Activated CD4-positive, CD25-positive, alpha-beta regulatory T cell treated with anti-CD3 and anti-CD28 coated beads, Interleukin-2, amount 50 U/mL, for 16 hours (primary cell): ENCODE results near the gene FAM13A.

ENCODE experiments used
- DNase-seq: peaks from one replicate; pipeline ENCODE4 v3.0.0-alpha.2; 2020; ENCODE audit warnings: low read depth, low spot score

FAM13A gene

DNA sequence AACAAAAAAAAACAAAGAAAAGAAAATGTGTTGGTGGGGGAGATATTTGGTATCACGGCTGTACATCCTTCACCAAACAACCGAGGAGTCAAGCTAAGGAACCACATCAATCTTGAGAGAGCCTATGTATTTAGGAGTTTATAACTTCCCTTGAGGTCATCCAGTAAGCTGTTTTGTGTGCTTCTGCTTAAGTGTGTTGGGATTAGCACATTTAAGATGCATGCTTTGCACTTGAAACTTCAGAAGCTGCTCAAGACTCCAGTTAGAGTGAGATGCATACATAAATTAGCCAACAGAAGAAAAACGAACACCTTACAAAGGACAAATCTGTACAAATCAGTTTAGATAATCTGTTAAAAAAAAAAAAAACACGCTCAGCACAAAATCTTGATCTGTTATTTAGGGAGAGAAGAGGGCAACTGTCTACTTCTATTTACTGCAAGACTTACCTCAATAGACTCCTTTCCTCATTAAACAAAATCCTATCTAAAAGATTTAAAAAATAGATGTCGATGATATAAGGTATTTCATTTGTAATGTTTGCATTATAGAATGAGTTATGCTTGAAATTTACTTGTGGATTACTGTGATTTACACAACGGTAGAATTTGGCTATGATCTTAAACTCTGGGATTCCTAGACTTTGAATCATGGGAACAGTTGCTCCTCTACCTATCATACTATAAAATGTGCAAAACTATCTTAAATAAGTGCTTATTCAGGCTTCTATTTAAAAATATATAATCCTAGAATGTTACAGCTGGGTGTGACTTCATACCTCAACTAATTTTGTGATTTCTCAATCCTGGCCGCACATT is 305.5 kb downstream of the FAM13A start:
- no peak for DNase-seq

- no peak for DNase-seq
Measured at GRCh38 chr4:88750369-88750768, 306.6 kb downstream of the FAM13A start.

DNA sequence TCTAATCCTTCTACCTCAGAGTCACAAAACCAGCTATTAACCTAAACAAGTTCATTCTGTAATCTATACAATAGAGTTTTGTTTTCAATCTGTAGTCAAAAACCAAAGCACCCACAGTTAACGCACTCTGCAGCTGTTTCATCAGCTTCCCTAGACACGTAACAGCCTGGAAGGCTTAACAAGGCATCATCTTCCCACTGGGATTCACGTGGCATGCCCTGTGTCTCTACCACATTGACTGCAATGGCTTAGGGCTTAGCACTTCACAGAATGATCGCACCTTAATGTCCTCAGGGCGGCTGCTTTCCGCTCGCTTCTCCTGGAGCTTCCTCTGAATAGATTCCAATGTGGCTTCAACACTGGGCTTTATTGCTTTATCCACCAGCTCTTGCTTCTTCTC is 309.6 kb downstream of the FAM13A start:
- DNase-seq: no peak

GRCh38 chr4:88746206-88746605 is 310.8 kb downstream of the FAM13A start:
- DNase-seq: no peak

DNA sequence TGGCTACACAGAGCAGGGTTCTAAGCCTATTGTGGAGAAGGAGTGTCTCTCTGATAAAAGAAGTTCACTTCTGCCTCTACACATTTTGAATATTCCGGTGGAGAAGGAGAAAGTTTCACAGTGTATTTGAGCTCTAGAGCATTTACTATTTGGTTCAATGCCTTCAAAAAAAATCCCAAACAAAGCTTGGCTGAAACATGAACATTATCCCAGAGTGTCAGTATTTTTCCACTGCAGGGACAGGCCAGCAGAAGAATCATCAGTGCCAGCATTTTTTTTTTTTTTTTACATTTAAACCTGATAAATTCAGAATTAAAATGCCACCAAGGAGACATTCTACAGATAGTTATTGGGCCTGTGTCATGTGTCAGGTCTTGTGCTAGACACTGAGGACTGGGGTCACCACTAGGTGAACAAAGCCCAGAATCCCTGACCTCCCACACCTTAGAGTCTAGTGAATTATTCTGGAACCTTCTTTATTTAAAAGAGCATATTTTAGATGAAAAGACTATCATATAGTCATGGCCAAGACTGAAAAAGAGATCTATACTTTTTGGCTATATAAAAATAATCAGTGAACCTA is 311.3 kb downstream of the FAM13A start:
- DNase-seq: no peak

GRCh38 chr4:88745175-88745574 is 311.8 kb downstream of the FAM13A start:
- DNase-seq: no peak

- DNase-seq: no peak
Measured at GRCh38 chr4:88744609-88745008, 312.4 kb downstream of the FAM13A start.

- DNase-seq: no peak
Measured at GRCh38 chr4:88743696-88744095, 313.3 kb downstream of the FAM13A start.

GRCh38 chr4:88742561-88742960 is 314.4 kb downstream of the FAM13A start:
- DNase-seq: no peak

GRCh38 chr4:88738180-88738579 is 318.8 kb downstream of the FAM13A start:
- DNase-seq: no peak

GRCh38 chr4:88737307-88737941 is 319.6 kb downstream of the FAM13A start:
- no peak for DNase-seq

DNA sequence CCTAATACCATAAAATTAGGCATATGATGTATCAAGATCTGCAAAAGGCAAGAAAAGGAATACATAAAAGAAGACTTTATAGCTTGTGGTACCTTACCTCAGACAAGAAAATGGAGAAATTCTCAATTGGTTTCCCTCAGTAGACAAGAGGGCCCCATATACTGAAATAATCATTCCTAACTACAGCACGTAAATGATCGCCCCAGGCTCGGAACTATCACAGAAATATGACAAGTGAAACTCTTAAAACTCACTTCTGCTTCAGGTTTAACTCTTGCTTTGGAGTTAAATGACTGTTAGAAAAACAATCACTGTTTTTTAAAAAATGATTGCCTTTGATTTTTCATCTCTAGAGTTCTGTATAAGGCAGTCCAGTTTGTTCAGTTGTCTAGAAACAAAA is 320.7 kb downstream of the FAM13A start:
- no peak for DNase-seq

- DNase-seq: no peak
Measured at GRCh38 chr4:88735564-88735963, 321.4 kb downstream of the FAM13A start.

DNA sequence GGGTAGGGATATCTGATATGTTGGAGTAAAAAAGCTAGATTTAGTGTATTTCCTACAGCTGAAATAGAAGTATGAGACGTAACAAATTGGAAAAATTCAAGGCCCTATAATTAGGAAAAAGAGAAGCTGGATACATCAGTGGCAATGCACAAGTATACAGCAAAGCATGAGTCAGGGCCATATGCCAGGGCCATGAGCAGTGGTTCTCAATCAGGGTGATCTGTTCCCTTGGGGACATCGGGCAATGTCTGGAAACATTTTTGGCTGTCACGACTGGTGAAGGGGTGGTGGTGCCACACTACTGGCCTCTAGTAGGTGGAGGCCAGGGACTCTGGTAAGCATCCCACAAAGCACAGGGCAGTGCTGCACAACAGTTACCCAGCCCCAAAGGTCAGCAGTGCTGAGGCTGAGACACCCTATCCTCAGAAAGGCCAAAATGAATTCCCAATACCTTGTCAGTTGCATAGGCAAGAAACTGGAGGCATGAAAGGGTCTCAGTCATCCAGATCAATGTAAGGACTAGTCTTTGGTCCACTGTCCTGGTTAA is 322.5 kb downstream of the FAM13A start:
- no peak for DNase-seq

- no peak for DNase-seq
Measured at GRCh38 chr4:88732714-88733368, 324.1 kb downstream of the FAM13A start.

- DNase-seq: no peak
Measured at GRCh38 chr4:88731381-88731780, 325.6 kb downstream of the FAM13A start.

- no peak for DNase-seq
Measured at GRCh38 chr4:88730811-88731210, 326.2 kb downstream of the FAM13A start.

- no peak for DNase-seq
Measured at GRCh38 chr4:88729146-88729760, 327.7 kb downstream of the FAM13A start.

DNA sequence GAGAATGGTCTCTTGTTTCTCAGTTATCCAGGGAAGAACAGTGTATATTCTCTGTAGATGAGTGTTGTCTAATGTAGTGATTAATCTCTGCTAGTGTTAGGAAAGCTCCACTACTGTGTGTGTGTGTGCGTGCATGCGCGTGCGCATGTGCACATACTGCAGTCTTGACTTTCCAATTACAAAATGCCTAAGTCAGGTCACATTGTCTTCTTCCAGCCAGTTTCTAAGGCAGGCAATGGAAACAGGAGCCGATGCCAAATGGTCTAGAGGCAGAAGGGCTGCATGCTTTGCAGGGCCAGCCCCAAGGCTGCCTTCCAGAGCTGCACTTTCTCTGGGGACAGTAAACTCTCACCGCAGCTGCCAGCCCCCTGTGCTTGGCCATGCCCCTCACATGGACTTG is 328.8 kb downstream of the FAM13A start:
- no peak for DNase-seq

DNA sequence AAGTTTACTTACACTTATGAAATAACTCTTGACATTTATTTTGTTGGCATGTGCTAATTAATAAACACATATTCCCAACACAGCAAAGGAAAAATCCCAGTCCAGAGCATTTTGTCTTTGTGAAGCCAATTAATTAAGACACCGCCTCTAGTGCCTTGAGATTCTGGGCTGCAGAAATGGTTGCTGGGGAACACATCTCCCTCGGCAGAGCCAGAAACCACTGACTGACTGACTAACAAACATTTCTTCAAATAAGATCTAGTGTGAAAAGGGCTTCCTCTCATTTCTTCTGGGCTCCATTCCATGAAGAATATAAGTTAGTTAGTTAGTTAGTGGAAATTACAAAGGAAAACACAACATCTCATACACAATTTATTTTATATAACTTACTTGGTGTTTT is 331.0 kb downstream of the FAM13A start:
- DNase-seq: no peak

- no peak for DNase-seq
Measured at GRCh38 chr4:88725143-88725542, 331.8 kb downstream of the FAM13A start.

DNA sequence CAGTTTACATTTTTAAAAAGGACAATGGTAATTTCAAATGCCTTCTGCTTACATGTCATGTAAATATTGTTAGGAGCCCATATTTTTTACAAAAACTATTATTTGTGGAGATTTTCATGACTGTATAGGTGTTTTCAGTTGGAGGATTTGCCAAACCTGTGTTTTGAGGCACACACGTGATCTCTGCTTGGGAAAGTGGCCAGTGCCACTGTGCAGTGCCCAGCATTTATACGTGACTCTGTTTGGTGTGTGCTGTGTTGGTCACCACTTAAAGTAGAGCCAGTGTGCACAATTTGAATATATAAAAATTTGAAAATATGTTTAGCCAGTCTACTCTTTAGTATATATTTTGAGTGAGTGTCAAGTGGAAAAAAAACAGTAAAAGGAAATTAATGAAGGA is 332.6 kb downstream of the FAM13A start:
- no peak for DNase-seq
